GM08714 (cell line): ENCODE measurements around the gene ACER1.

Experiments used
- H3K4me3 ChIP-seq: fragments of 200-500 bp; sonication (Bioruptor generic); 2 replicates; pipeline ENCODE4 v1.5.1; 2014; ENCODE audit warnings: mild to moderate bottlenecking, low read length, inconsistent platforms
- ZNF274 ChIP-seq: IDR thresholded peaks from 2 replicates; pipeline ENCODE4 v1.6.1; 2012; ENCODE audit warnings: mild to moderate bottlenecking, low read depth, low read length

ACER1 gene, protein sequence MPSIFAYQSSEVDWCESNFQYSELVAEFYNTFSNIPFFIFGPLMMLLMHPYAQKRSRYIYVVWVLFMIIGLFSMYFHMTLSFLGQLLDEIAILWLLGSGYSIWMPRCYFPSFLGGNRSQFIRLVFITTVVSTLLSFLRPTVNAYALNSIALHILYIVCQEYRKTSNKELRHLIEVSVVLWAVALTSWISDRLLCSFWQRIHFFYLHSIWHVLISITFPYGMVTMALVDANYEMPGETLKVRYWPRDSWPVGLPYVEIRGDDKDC

DNA sequence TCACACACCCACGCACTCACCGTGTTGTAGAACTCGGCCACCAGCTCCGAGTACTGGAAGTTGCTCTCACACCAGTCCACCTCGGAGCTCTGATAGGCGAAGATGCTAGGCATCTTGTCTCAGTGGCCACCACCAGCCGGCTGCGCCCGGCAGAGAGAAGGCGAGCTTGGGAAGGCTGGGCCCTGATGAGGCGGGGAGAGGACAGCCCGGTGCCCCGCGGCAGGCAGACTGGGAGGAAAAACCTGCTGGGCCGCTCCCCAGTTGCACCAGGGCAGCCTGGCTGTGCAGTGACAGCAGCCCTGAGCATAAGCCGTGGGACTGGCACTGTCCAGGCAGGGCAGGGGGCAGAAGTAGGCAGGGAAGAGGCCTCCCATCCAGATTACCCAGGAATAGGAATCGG lies at the start of gene ACER1:
TSS of gene ACER1 (minus strand) at position 174 of the 400 bp plus-strand sequence. CDS start at position 113, 61 bp downstream.
- no peak for TF ChIP-seq ZNF274
- no peak within 1 kb of the TSS for H3K4me3 ChIP-seq

DNA sequence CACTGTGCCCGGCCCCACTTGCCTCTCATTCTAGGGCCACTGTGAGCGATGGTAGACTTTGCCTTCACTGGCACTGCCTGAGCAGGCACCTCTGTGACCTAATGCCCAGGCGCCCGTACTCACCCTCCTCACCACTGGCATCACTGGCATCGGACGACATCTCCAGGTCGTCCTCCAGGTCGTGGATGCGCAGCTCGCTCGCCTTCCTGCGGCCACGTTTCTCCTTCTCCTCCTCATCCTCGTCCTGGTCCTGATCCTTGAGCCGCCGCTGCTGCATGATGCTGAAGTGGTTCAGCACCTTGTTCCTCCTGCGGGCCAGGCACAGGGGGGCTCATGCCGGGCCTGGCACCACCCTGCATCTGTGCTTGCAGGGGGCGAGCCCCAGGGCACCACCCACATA lies 49.8 kb upstream of the ACER1 start:
- no peak for TF ChIP-seq ZNF274
- no peak overlapping the region for H3K4me3 ChIP-seq

DNA sequence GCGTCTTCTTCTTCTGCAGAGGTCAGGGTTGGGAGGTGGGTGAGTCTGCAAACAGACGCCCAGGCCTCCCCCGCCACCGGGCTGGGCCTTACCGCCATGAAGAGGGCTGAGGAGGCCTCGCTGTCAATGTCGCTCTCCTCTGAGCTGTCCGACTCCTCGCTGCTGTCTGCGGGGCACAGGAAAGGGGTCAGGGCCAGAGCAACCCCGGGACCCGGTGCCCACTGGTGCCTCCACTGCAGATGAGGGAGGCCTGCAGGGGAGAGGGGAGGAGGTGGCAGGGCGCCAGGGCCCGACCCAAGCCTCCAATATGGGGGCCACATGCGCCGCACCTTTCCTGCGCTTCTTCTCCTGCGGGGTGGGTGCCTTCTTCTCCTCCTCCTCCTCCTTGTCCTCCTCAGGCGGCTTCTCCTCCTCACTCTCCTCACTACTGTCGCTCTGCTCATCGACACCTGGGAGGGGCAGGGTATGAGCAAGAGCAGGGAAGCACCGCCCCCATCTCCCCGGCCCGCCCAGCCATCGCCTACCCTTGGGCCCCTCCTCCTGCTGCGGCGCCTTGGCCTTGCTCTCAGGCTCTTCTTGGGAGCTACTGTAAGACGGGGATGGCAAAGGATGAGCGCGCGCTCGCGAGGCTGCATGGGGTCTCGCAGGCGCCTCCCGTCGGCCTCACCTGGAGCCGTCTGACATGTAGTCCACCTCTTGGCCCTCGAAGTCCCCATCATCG lies 47.8 kb upstream of the ACER1 start:
- TF ChIP-seq ZNF274: no peak
- no peak overlapping the region for H3K4me3 ChIP-seq

DNA sequence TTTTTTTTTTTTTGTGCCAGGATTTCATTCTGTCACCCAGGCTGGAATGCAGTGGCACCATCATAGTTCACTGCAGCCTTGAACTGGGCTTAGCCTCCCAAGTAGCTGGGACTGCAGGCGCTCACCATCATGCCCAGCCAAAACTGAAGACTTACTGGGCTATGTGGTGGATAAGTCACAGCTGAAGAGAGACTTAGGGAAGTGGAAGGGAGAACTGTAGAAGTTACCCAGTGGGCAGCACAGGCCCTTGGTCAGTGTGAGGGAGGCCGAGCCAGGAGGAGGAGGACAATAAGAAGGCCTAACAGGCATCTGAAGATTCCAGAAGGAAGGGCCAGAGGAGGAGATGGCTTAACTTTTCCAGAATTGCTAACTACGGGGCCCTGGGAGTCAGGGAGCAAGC lies 46.3 kb upstream of the ACER1 start:
- no peak overlapping the region for H3K4me3 ChIP-seq
- no peak for TF ChIP-seq ZNF274

DNA sequence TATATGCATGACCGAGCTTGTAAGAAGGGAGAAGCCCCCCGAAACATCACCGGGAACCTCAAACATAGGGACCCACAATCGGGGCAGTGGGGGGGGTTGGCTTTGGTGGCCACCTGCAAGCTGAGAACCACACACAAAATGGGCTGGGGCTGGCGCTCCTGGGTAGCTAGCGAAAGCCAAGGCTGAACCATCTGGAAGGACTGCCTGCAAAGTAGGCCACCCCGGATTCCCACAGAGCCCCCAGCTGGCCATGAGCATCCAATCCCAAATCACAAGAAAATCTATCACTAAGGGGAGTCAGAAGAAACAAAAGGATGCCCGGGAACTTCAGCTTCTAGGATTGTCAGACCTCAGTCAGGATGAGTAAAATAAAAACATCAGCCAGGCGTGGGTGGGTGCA lies 45.1 kb upstream of the ACER1 start:
- no peak for TF ChIP-seq ZNF274
- no peak overlapping the region for H3K4me3 ChIP-seq

DNA sequence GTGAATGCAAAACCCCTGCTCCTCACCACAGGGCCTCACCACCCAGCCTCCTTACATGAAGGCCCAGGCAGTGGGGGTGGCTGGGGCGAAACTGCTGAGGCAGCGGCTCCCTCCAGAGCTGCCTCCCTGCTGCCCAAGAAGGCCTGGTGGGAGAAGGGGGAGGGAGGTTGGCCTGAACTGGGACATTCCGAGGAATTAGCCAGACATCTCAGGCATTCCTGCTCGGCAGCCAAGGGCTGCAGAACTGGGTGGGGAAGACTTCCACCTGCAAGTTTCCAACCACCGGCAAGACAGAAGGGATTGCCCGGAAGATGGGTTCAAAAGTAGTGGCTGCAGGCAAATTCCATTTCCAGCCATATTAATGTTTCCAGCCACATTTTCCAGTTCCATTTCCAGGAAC lies 44.6 kb upstream of the ACER1 start:
- no peak for TF ChIP-seq ZNF274
- no peak overlapping the region for H3K4me3 ChIP-seq

DNA sequence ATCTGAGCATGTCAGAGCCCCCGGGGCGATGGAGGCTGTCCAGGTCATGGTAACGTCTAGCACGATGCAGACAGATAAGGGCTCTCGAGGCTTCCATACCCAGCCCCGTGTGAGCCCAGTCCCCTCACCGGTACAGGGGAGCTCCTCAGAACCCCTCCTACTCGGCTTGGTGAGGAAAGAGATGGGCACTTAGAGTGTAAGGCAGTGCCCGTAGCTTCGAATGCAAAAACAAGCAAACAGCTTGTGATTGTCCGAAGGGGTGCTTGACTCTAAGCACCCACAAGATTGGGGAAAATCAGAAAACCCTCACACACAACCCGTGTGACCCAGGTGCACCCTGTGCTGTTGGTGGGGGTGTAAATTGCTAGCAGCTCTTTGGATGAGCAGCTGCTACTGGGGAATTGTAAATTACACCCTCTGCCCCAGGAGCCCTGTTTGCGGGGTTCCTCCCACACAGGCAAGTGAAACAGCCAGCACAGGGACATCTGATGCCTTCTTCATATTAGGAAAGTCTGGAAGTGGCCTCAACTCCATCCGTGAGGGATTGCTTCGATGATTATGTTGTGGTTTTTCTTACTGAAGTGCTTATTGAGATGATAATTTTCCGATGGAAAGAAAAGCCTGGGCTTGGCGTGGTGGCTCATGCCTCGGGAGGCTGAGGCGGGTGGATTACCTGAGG lies 43.2 kb upstream of the ACER1 start:
- no peak for TF ChIP-seq ZNF274
- no peak overlapping the region for H3K4me3 ChIP-seq

DNA sequence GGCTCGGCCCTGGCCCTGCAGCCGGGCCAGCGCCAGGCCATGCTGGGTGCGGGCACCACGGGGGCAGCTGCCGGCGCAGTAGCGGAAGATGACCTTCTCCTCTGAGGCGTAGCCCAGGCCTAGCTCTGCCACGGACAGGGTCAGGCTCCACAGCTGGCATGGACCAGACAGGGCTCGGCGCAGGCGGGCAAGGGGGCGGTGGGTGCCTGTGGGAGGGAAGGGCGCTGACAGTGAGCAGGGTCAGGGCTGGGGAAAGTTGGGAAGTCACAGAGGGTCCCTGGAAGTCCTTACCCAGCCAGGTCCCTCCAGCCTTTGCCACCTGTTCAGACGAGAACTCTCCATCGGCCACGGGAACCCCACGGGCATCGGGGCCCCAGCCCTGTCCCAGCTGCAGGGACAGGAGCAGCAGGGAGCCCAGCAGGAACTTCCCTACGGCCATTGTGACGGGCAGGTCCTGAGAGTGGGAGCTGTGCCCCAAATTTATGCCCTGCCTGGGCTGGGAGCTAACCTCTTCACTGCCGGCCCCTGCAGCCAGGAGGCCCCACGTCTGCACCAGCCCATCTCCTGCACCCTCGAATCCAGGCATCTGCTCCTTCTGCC lies 42.1 kb upstream of the ACER1 start, which contains the start of gene PSPN:
TSS of gene PSPN (minus strand) at position 523 of the 600 bp plus-strand sequence. CDS start at position 439, 84 bp downstream.
- no peak for TF ChIP-seq ZNF274
- H3K4me3 ChIP-seq: no peak within 1 kb of the TSS

DNA sequence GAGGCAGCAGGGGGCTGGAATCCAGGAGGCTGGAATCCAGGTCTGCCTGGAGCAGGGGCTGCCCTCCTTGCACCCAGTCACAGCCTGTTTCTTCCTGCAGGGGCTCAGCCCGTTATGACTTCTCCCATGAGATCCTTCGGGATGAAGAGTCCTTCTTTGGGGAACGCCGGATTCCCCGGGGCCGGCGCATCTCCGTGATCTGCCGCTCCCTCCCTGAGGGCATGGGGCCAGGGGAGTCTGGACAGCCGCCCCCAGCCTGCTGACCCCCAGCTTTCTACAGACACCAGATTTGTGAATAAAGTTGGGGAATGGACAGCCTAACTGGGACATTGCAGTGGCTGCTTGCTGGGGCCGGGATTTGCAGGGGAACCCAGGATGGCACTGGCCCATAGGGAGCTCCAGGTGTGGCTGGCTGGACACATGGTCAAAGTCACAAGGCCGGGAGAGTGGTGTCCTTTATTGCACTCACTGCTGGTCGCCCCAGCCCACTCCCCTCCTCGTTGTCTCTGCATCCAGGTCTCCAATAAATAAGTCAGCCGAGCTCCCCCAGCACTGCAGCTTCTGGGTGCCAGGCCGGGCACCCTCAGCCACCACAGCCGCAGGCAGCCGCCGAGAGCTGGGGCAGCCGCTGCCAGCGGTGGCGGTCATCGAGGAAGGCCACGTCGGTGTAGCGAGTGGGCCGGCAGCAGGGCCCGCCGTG lies 41.4 kb upstream of the ACER1 start:
- H3K4me3 ChIP-seq: no peak overlapping the region
- TF ChIP-seq ZNF274: no peak

DNA sequence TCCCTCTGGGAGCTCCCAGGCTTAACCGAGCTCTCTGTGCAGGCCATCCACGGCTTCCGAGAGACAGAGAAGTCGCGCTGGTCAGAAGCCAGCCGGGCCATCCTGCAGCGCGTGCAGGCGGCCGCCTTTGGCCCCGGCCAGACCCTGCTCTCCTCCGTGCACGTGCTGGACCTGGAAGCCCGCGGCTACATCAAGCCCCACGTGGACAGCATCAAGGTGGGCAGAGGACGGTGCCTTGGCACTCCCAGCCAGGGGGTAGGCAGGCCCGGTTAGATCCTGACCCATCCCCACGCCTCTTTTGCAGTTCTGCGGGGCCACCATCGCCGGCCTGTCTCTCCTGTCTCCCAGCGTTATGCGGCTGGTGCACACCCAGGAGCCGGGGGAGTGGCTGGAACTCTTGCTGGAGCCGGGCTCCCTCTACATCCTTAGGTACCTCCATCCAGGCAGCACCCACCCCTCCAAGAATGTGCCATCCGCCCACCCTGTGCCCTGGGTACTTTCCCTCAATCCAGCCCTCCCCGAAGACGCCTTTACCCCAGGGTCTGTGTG lies 40.8 kb upstream of the ACER1 start:
- TF ChIP-seq ZNF274: no peak
- no peak overlapping the region for H3K4me3 ChIP-seq

DNA sequence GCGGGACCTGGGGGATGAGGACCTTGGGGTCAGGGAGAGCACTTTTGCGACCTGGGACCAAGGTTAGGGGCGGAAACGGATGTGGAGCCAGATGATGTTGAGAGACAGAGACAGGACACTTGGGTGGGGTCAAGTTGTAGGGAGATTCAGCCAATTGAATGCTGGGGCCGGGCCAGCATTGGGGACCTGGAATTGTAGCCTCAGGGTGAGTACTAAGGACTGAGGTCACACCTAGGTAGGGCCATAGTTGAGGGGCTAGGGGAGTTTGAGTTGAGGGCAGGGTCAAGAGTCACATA lies 40.3 kb upstream of the ACER1 start:
- TF ChIP-seq ZNF274: no peak
- peak overlapping the region; percentile 48; the same call in 1 of the 2 replicates for H3K4me3 ChIP-seq

DNA sequence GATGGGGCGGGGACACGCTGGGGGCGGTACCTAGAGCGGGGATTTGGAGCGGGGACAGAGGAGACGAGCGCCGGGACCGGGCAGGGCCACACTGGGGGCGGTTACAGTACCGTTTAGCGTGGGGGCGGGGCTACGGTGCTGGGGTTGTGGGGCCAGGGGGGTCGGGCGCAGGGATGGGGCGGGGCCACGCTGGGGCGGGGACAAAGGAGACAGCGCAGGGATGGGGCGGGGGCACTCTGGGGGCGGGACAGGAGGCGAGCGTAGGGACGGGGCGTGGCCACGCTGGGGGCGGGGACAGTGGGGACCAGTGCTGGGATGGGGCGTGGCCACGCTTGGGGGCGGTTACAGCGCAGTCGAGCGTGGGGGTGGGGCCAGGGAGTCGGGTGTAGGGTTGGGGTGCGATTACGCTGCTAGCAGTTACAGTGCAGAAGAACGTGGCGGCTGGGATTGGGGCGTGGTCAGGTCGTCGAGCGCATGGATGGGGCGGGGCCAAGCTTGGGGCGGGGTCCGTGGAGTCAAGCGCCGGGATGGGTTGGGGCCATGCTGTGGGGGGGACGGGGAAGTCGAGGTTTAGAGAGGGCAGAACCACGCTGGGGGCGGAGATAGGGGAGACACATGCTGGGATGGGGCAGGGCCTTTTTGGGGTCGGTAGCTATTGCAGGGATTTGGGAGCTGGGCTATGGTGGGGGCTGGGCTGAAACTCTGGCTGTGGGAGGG lies 39.8 kb upstream of the ACER1 start:
- peak overlapping the region; percentile 77 for H3K4me3 ChIP-seq
- no peak for TF ChIP-seq ZNF274

DNA sequence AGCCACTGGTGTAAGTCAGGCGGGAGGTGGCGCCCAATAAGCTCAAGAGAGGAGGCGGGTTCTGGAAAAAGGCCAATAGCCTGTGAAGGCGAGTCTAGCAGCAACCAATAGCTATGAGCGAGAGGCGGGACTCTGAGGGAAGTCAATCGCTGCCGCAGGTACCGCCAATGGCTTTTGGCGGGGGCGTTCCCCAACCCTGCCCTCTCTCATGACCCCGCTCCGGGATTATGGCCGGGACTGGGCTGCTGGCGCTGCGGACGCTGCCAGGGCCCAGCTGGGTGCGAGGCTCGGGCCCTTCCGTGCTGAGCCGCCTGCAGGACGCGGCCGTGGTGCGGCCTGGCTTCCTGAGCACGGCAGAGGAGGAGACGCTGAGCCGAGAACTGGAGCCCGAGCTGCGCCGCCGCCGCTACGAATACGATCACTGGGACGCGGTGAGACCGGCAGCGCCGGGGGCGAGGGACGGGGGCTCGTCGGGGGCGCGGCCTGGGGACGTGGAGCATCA lies 39.2 kb upstream of the ACER1 start, which contains the start of gene ALKBH7:
TSS of gene ALKBH7 (plus strand) at position 201 of the 502 bp plus-strand sequence. CDS start at position 228, 27 bp downstream.
- TF ChIP-seq ZNF274: no peak
- H3K4me3 ChIP-seq: peak within 1 kb of the TSS; percentile 77
